ENCODE data around the gene DNASE2B.

The DNASE2B gene

GRCh38 chr1:84426376-84426775 is 28.1 kb downstream of the DNASE2B start:
- no peak for DNase-seq
- no peak overlapping the region for H3K4me3 ChIP-seq (ENCODE audit: low read depth, low read length)
- no peaks in the 10 kb centered on the region for H3K9me3 ChIP-seq (ENCODE audit: insufficient read depth, low read depth, low read length)
- no peak overlapping the region for H3K14ac ChIP-seq (ENCODE audit: low read length)
- no peak overlapping the region for H4K91ac ChIP-seq (ENCODE audit: low read depth, low read length)
- no peak overlapping the region for H4K8ac ChIP-seq (ENCODE audit: low read depth, low read length)
- no peak overlapping the region for H4K12ac ChIP-seq (ENCODE audit: low read depth, low read length)
- no peak overlapping the region for H2BK120ac ChIP-seq (ENCODE audit: insufficient read depth, low read length, poor library complexity)
- no peak overlapping the region for H2AFZ ChIP-seq (ENCODE audit: insufficient read depth, low read length, poor library complexity)
- H3K79me1 ChIP-seq (ENCODE audit: low read length): no peaks in the 10 kb centered on the region
- no peaks in the 10 kb centered on the region for H3K27me3 ChIP-seq (ENCODE audit: insufficient read depth, low read length)
- no peak overlapping the region for H3K4ac ChIP-seq (ENCODE audit: low read depth, low read length)
- no peak overlapping the region for H3K27ac ChIP-seq (ENCODE audit: low read depth, low read length)
- no peak overlapping the region for H3K9ac ChIP-seq (ENCODE audit: low read length)
- H3K18ac ChIP-seq (ENCODE audit: low read length): no peak overlapping the region
- no CpG with 5 or more reads among the region's 2 CpGs for WGBS (ENCODE audit: extremely low coverage, insufficient coverage, insufficient read length)
- H3K36me3 ChIP-seq (ENCODE audit: control insufficient read depth in 1 of 2, insufficient read depth in 2 of 2, low read length in 2 of 2): no peaks in the 10 kb centered on the region
- H3K4me1 ChIP-seq (ENCODE audit: control insufficient read depth in 1 of 2, insufficient read depth in 2 of 2, low read length in 2 of 2): peaks cover 0 to 2% of the 10 kb centered on the region in 2 experiments
- no peak overlapping the region for H2BK12ac ChIP-seq (ENCODE audit: low read length)
- H3K79me2 ChIP-seq (ENCODE audit: control insufficient read depth, insufficient read depth, low read length, poor library complexity): no peaks in the 10 kb centered on the region
- no peak overlapping the region for H3K23ac ChIP-seq (ENCODE audit: low read length)
- H2AK5ac ChIP-seq (ENCODE audit: low read length): no peak overlapping the region
- no peak overlapping the region for H2BK5ac ChIP-seq (ENCODE audit: low read depth, low read length, poor library complexity)
- no peak overlapping the region for H3K4me2 ChIP-seq (ENCODE audit: low read length)

DNA sequence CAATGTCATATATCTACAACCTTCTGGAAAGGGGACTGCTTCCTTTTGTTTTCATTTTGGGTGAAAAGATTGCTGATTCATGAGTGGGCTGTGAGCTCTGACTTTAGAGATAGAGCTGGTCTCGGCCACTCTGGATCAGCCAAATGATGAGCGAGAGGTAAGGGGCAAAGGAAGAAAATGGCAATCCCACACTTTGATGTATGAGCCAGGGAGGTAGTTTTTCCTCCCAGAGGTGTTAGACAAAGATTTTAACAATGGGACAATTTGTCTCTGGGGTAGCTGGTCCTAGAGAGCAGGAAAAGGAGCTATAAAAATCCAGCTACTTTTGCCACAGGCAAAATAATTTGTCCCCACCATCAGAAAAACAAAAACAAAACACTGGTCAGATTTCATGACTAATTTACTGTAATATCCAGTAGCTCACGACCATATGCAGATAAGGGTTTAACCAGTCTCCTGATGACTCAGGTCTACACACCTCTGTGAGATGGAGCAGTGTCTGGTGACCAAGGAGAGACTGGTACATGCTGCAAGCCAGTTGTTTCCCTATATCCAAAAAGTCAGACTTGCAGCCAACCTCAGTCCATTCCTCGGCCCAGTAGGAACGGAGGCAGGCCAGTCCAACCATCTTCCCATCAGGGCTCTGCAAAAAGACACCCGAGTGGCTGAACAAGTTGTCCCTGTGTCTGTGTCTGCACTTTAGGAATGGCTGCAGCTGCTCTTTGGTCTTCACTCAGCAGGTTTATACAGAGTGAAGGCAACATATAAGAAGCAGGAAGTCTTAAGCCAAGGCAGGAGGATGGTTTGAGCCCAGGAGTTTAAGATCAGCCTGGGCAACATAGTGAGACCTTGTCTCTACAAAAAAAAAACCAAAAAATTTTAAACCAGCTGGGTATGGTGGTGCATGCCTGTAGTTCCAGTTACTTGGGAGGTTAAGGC is 29.2 kb downstream of the DNASE2B start:
- Histone ChIP-seq H3K79me1 (ENCODE audit: low read length) (no peaks in the 10 kb centered on the region), H2AFZ (ENCODE audit: insufficient read depth, low read length, poor library complexity) (no peak overlapping the region), H3K4ac (ENCODE audit: low read depth, low read length) (no peak overlapping the region), H3K9me3 (ENCODE audit: insufficient read depth, low read depth, low read length) (no peaks in the 10 kb centered on the region), H3K36me3 (ENCODE audit: control insufficient read depth in 1 of 2, insufficient read depth in 2 of 2, low read length in 2 of 2) (no peaks in the 10 kb centered on the region), H4K8ac (ENCODE audit: low read depth, low read length) (no peak overlapping the region), H4K91ac (ENCODE audit: low read depth, low read length) (no peak overlapping the region), H3K79me2 (ENCODE audit: control insufficient read depth, insufficient read depth, low read length, poor library complexity) (no peaks in the 10 kb centered on the region), H3K27me3 (ENCODE audit: insufficient read depth, low read length) (no peaks in the 10 kb centered on the region), H3K23ac (ENCODE audit: low read length) (no peak overlapping the region), H2BK12ac (ENCODE audit: low read length) (no peak overlapping the region), H3K4me1 (ENCODE audit: control insufficient read depth in 1 of 2, insufficient read depth in 2 of 2, low read length in 2 of 2) (peaks cover 0 to 2% of the 10 kb centered on the region in 2 experiments), H3K9ac (ENCODE audit: low read length) (no peak overlapping the region), H2AK5ac (ENCODE audit: low read length) (no peak overlapping the region), H2BK5ac (ENCODE audit: low read depth, low read length, poor library complexity) (no peak overlapping the region), H3K14ac (ENCODE audit: low read length) (no peak overlapping the region), H4K12ac (ENCODE audit: low read depth, low read length) (no peak overlapping the region), H3K4me3 (ENCODE audit: low read depth, low read length) (no peak overlapping the region), H2BK120ac (ENCODE audit: insufficient read depth, low read length, poor library complexity) (no peak overlapping the region), H3K4me2 (ENCODE audit: low read length) (no peak overlapping the region), H3K27ac (ENCODE audit: low read depth, low read length) (no peak overlapping the region), H3K18ac (ENCODE audit: low read length) (no peak overlapping the region)
- peak; percentile 61 to 71 for DNase-seq
- WGBS (ENCODE audit: extremely low coverage, insufficient coverage, insufficient read length): no CpG with 5 or more reads among the region's 6 CpGs

GRCh38 chr1:84428235-84428634 is 30.0 kb downstream of the DNASE2B start:
- no peak overlapping the region for H3K4me2 ChIP-seq (ENCODE audit: low read length)
- H3K23ac ChIP-seq (ENCODE audit: low read length): no peak overlapping the region
- no peaks in the 10 kb centered on the region for H3K36me3 ChIP-seq (ENCODE audit: control insufficient read depth in 1 of 2, insufficient read depth in 2 of 2, low read length in 2 of 2)
- no peak overlapping the region for H3K9ac ChIP-seq (ENCODE audit: low read length)
- no peak overlapping the region for H2AK5ac ChIP-seq (ENCODE audit: low read length)
- H3K4me1 ChIP-seq (ENCODE audit: control insufficient read depth in 1 of 2, insufficient read depth in 2 of 2, low read length in 2 of 2): peaks cover 0 to 2% of the 10 kb centered on the region in 2 experiments
- H3K14ac ChIP-seq (ENCODE audit: low read length): no peak overlapping the region
- no CpG with 5 or more reads among the region's 5 CpGs for WGBS (ENCODE audit: extremely low coverage, insufficient coverage, insufficient read length)
- H3K4ac ChIP-seq (ENCODE audit: low read depth, low read length): no peak overlapping the region
- H4K91ac ChIP-seq (ENCODE audit: low read depth, low read length): no peak overlapping the region
- no peak overlapping the region for H2BK120ac ChIP-seq (ENCODE audit: insufficient read depth, low read length, poor library complexity)
- H3K9me3 ChIP-seq (ENCODE audit: insufficient read depth, low read depth, low read length): no peaks in the 10 kb centered on the region
- H3K18ac ChIP-seq (ENCODE audit: low read length): no peak overlapping the region
- no peak overlapping the region for H4K12ac ChIP-seq (ENCODE audit: low read depth, low read length)
- H2BK5ac ChIP-seq (ENCODE audit: low read depth, low read length, poor library complexity): no peak overlapping the region
- H3K4me3 ChIP-seq (ENCODE audit: low read depth, low read length): no peak overlapping the region
- H2AFZ ChIP-seq (ENCODE audit: insufficient read depth, low read length, poor library complexity): no peak overlapping the region
- H3K27me3 ChIP-seq (ENCODE audit: insufficient read depth, low read length): no peaks in the 10 kb centered on the region
- H4K8ac ChIP-seq (ENCODE audit: low read depth, low read length): no peak overlapping the region
- DNase-seq: peak in 1 of 2 donors; percentile 31
- H3K27ac ChIP-seq (ENCODE audit: low read depth, low read length): no peak overlapping the region
- H3K79me2 ChIP-seq (ENCODE audit: control insufficient read depth, insufficient read depth, low read length, poor library complexity): no peaks in the 10 kb centered on the region
- no peaks in the 10 kb centered on the region for H3K79me1 ChIP-seq (ENCODE audit: low read length)
- H2BK12ac ChIP-seq (ENCODE audit: low read length): no peak overlapping the region

DNA sequence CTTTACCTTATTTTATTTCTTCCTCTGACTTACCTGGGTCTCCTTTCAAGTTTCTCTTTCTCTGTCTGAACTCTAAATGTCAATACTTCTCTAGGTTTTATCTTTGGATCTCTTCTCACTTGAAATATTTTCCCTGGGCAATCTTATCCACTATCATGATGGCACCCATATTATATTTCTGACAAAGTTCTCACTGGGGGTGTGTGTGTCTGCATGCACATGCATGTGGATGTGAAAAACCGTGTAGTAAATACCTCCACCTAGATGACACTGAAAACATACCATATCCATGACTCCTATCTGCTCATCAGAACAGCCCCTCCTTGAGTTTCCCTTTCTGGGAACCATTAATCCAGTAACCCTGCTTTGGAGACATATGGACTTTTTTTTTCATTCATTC is 30.9 kb downstream of the DNASE2B start:
- WGBS (ENCODE audit: extremely low coverage, insufficient coverage, insufficient read length): no CpG with 5 or more reads among the region's 1 CpG
- no peak overlapping the region for H2AK5ac ChIP-seq (ENCODE audit: low read length)
- no peak overlapping the region for H3K23ac ChIP-seq (ENCODE audit: low read length)
- H3K4me3 ChIP-seq (ENCODE audit: low read depth, low read length): no peak overlapping the region
- no peak overlapping the region for H3K14ac ChIP-seq (ENCODE audit: low read length)
- H3K27me3 ChIP-seq (ENCODE audit: insufficient read depth, low read length): no peaks in the 10 kb centered on the region
- no peaks in the 10 kb centered on the region for H3K36me3 ChIP-seq (ENCODE audit: control insufficient read depth in 1 of 2, insufficient read depth in 2 of 2, low read length in 2 of 2)
- DNase-seq: peak; percentile 57 to 87
- no peak overlapping the region for H2AFZ ChIP-seq (ENCODE audit: insufficient read depth, low read length, poor library complexity)
- no peak overlapping the region for H2BK12ac ChIP-seq (ENCODE audit: low read length)
- no peak overlapping the region for H4K91ac ChIP-seq (ENCODE audit: low read depth, low read length)
- H3K4ac ChIP-seq (ENCODE audit: low read depth, low read length): no peak overlapping the region
- no peak overlapping the region for H2BK5ac ChIP-seq (ENCODE audit: low read depth, low read length, poor library complexity)
- H3K9ac ChIP-seq (ENCODE audit: low read length): no peak overlapping the region
- H3K9me3 ChIP-seq (ENCODE audit: insufficient read depth, low read depth, low read length): no peaks in the 10 kb centered on the region
- peaks cover 0 to 2% of the 10 kb centered on the region in 2 experiments for H3K4me1 ChIP-seq (ENCODE audit: control insufficient read depth in 1 of 2, insufficient read depth in 2 of 2, low read length in 2 of 2)
- no peak overlapping the region for H2BK120ac ChIP-seq (ENCODE audit: insufficient read depth, low read length, poor library complexity)
- no peak overlapping the region for H4K12ac ChIP-seq (ENCODE audit: low read depth, low read length)
- no peaks in the 10 kb centered on the region for H3K79me1 ChIP-seq (ENCODE audit: low read length)
- no peak overlapping the region for H3K27ac ChIP-seq (ENCODE audit: low read depth, low read length)
- H3K18ac ChIP-seq (ENCODE audit: low read length): no peak overlapping the region
- H4K8ac ChIP-seq (ENCODE audit: low read depth, low read length): no peak overlapping the region
- no peaks in the 10 kb centered on the region for H3K79me2 ChIP-seq (ENCODE audit: control insufficient read depth, insufficient read depth, low read length, poor library complexity)
- no peak overlapping the region for H3K4me2 ChIP-seq (ENCODE audit: low read length)
